ENCODE results near the gene SCRT2.
"Not testable (repeated sequence)": the region's sequence is repeated elsewhere in the genome, so short reads cannot be mapped to it uniquely, and the experiment has no call there.

The SCRT2 gene

DNA sequence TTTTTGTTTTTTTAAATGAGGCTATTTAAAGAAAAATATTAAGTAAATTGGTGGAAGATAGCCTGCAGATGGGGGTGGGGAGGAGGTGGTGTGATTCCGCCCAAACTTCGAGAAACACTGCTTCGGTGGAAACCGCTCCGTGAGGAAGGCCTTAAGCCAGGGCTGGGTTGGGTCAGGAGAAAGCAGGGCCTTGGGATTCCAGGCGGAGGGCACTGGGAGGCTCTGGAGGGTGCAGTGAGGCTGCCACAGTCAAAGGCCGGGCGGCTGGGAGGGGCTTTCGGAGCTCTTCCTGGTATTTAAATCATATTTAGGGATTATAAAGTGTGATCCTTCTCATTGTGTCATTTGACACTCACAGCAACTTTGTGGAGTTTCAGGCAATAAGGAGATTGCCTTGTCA is 22.2 kb upstream of the SCRT2 start:
- no peak overlapping the region for H2AFZ ChIP-seq (ENCODE audit: low read depth)
- H3K4me3 ChIP-seq (IDR thresholded peaks at IDR 0.05; ENCODE audit: insufficient read depth, low read depth, low read length): no peak overlapping the region

DNA sequence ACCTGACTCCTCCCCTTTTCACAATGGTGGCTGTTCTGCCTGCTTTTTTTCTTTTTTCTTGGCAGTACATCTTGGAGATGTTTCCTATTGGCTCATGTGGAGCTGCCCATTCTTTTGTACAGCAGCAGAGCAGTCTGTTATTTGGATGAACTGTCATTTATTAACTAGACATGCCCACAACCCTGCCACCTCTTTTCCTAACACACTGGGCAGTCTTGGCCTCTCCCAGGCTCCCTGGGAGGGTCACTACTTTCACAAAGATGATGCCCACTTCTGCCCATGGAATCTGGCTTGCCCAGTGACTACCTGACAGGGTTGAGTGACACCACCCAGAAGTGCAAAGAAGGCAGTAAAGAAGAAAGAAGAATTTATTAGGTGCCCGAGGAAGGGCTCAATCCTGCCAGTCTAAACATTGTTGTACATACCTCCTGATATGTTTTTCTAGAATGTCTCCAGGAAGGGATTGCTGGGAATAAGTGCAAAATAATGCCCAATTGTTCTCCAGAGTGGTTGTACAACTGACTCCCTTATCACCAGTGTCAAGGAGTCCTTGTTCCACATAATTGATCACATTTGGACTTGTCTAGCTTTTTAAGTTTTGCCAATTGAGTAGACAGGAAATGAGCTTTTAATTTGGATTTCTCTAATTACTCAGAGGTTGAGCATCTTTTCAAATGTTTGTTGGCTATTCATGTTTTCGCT is 19.7 kb upstream of the SCRT2 start:
- no peaks in the 10 kb centered on the region for H4K20me1 ChIP-seq (ENCODE audit: insufficient read depth)
- H3K27ac ChIP-seq: no peak overlapping the region
- H3K4me2 ChIP-seq: no peak overlapping the region

More for the DNA sequence above, 22.2 kb upstream of the SCRT2 start:
- H3K79me2 ChIP-seq (ENCODE audit: insufficient read depth, low read depth): no peaks in the 10 kb centered on the region
- no peak overlapping the region for H3K27ac ChIP-seq
- TF ChIP-seq, protein P1, sequence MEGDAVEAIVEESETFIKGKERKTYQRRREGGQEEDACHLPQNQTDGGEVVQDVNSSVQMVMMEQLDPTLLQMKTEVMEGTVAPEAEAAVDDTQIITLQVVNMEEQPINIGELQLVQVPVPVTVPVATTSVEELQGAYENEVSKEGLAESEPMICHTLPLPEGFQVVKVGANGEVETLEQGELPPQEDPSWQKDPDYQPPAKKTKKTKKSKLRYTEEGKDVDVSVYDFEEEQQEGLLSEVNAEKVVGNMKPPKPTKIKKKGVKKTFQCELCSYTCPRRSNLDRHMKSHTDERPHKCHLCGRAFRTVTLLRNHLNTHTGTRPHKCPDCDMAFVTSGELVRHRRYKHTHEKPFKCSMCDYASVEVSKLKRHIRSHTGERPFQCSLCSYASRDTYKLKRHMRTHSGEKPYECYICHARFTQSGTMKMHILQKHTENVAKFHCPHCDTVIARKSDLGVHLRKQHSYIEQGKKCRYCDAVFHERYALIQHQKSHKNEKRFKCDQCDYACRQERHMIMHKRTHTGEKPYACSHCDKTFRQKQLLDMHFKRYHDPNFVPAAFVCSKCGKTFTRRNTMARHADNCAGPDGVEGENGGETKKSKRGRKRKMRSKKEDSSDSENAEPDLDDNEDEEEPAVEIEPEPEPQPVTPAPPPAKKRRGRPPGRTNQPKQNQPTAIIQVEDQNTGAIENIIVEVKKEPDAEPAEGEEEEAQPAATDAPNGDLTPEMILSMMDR (conservative IDR thresholded peaks at IDR 0.05; ENCODE audit: low read depth, low read length): no peak
- H3K4me1 ChIP-seq (ENCODE audit: low read depth, poor library complexity, severe bottlenecking): no peaks in the 10 kb centered on the region
- no peak overlapping the region for H3K9ac ChIP-seq
- H4K20me1 ChIP-seq (ENCODE audit: insufficient read depth): no peaks in the 10 kb centered on the region
- H3K36me3 ChIP-seq (ENCODE audit: insufficient read depth): no peaks in the 10 kb centered on the region
- no peaks in the 10 kb centered on the region for H3K27me3 ChIP-seq (ENCODE audit: insufficient read depth, low read depth)
- H3K4me2 ChIP-seq: no peak overlapping the region

DNA sequence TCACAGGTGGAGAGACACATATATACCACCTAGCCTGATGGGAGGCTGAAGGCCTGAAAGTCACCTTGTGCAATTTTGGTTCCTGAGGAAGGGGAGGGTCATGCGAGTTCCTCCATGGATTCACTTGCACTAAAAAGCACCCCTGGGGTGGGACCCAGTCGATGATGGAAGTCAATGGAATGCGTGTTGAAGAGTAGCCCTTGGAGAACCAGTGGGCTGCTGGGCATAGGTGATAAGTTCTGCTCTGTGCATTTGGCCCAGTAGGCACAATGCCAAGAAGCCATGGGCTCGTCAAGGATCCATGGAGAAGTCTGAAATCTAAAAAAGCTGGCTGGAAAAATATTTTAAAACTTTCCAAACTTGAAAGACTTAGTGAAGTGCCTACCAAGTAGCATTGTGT is 18.9 kb upstream of the SCRT2 start:
- Histone ChIP-seq H3K79me2 (ENCODE audit: insufficient read depth, low read depth) (no peaks in the 10 kb centered on the region), H3K27me3 (ENCODE audit: insufficient read depth, low read depth) (no peaks in the 10 kb centered on the region), H2AFZ (ENCODE audit: low read depth) (no peak overlapping the region), H4K20me1 (ENCODE audit: insufficient read depth) (no peaks in the 10 kb centered on the region), H3K4me2 (no peak overlapping the region), H3K4me3 (IDR thresholded peaks at IDR 0.05; ENCODE audit: insufficient read depth, low read depth, low read length) (no peak overlapping the region), H3K9ac (no peak overlapping the region), H3K4me1 (ENCODE audit: low read depth, poor library complexity, severe bottlenecking) (no peaks in the 10 kb centered on the region), H3K27ac (no peak overlapping the region), H3K36me3 (ENCODE audit: insufficient read depth) (no peaks in the 10 kb centered on the region)
- TF ChIP-seq, protein P1 (conservative IDR thresholded peaks at IDR 0.05; ENCODE audit: low read depth, low read length): no peak

More for the DNA sequence above, 19.7 kb upstream of the SCRT2 start:
- Histone ChIP-seq H3K79me2 (ENCODE audit: insufficient read depth, low read depth) (no peaks in the 10 kb centered on the region), H3K36me3 (ENCODE audit: insufficient read depth) (no peaks in the 10 kb centered on the region), H2AFZ (ENCODE audit: low read depth) (no peak overlapping the region), H3K9ac (no peak overlapping the region), H3K27me3 (ENCODE audit: insufficient read depth, low read depth) (no peaks in the 10 kb centered on the region), H3K4me3 (IDR thresholded peaks at IDR 0.05; ENCODE audit: insufficient read depth, low read depth, low read length) (no peak overlapping the region), H3K4me1 (ENCODE audit: low read depth, poor library complexity, severe bottlenecking) (no peaks in the 10 kb centered on the region)
- TF ChIP-seq, protein P1 (conservative IDR thresholded peaks at IDR 0.05; ENCODE audit: low read depth, low read length): no peak

- H3K4me2 ChIP-seq; H3K4me3 ChIP-seq (IDR thresholded peaks at IDR 0.05; ENCODE audit: insufficient read depth, low read depth, low read length): not testable (repeated sequence)
Observed at GRCh38 chr20:693786-694185, 18.2 kb upstream of the SCRT2 start.

DNA sequence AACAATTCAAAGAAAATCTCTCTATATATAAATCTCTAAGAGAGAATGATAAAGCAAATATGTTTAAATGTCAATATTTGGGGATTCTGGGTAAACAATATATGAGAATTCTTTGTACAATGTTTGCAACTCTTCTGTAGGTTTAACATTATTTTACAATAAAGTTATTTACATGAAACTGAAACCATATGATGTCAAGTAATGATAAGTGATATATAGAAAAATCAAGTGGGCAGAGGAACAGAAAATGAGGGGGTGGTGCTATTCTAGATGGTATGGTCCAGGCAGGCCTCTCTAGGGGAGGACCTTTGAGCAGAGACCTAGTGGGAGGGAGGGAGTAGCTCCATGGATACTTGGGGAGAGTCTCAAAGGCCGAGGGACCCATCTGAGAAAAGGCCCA is 16.4 kb upstream of the SCRT2 start:
- no peak overlapping the region for H2AFZ ChIP-seq (ENCODE audit: low read depth)
- no peaks in the 10 kb centered on the region for H3K36me3 ChIP-seq (ENCODE audit: insufficient read depth)
- H3K4me1 ChIP-seq (ENCODE audit: low read depth, poor library complexity, severe bottlenecking): no peaks in the 10 kb centered on the region
- H3K79me2 ChIP-seq (ENCODE audit: insufficient read depth, low read depth): no peaks in the 10 kb centered on the region
- no peaks in the 10 kb centered on the region for H4K20me1 ChIP-seq (ENCODE audit: insufficient read depth)
- TF ChIP-seq, protein P1 (conservative IDR thresholded peaks at IDR 0.05; ENCODE audit: low read depth, low read length): no peak
- no peak overlapping the region for H3K27ac ChIP-seq
- no peaks in the 10 kb centered on the region for H3K27me3 ChIP-seq (ENCODE audit: insufficient read depth, low read depth)
- no peak overlapping the region for H3K4me3 ChIP-seq (IDR thresholded peaks at IDR 0.05; ENCODE audit: insufficient read depth, low read depth, low read length)
- H3K9ac ChIP-seq: no peak overlapping the region
- H3K4me2 ChIP-seq: no peak overlapping the region

More at GRCh38 chr20:693786-694185, 18.2 kb upstream of the SCRT2 start:
- H3K79me2 ChIP-seq (ENCODE audit: insufficient read depth, low read depth); H3K36me3 ChIP-seq (ENCODE audit: insufficient read depth); H4K20me1 ChIP-seq (ENCODE audit: insufficient read depth); H3K27me3 ChIP-seq (ENCODE audit: insufficient read depth, low read depth); H3K27ac ChIP-seq; H3K4me1 ChIP-seq (ENCODE audit: low read depth, poor library complexity, severe bottlenecking); H3K9ac ChIP-seq; H2AFZ ChIP-seq (ENCODE audit: low read depth): not testable (repeated sequence)

Measured in KMS-11 (cell line).